Liver (tissue), 9 donors: Measurements from ENCODE around the gene PRR13. TPM values are rescaled to one million over a fixed set of nuclear protein-coding genes. Genes with fewer than 3 reads are reported as not detected.

ENCODE experiments used
- DNase-seq: peaks from one replicate; pipeline ENCODE4 v3.0.0-alpha.2; 2017; ENCODE audit warnings: low spot score
- H3K27ac ChIP-seq, 2 donors: one replicate each; pipeline ENCODE4 v1.7.0; 2013; ENCODE audit warnings: inconsistent platforms in 2 of 2, low read length in 2 of 2, control low read depth in 1 of 2, low read depth in 1 of 2, mild to moderate bottlenecking in 1 of 2
- H3K27me3 ChIP-seq, 4 donors: one replicate each; pipeline versions ENCODE4 v1.6.1 to v1.7.0; 2013; ENCODE audit warnings: low read length in 3 of 4, inconsistent platforms in 1 of 4, mild to moderate bottlenecking in 1 of 4, moderate library complexity in 1 of 4; ENCODE audit not compliant: control insufficient read depth in 4 of 4, insufficient read depth in 4 of 4
- H3K36me3 ChIP-seq, 4 donors: one replicate each; pipeline versions ENCODE4 v1.6.1 to v1.7.0; 2013; ENCODE audit warnings: low read length in 3 of 4, mild to moderate bottlenecking in 3 of 4, low read depth in 1 of 4, moderate library complexity in 1 of 4; ENCODE audit not compliant: control insufficient read depth in 4 of 4, insufficient read depth in 3 of 4
- H3K4me1 ChIP-seq, 4 donors: one replicate each; pipeline versions ENCODE4 v1.6.1 to v1.7.0; 2013; ENCODE audit warnings: low read length in 3 of 4, mild to moderate bottlenecking in 3 of 4, moderate library complexity in 1 of 4; ENCODE audit not compliant: control insufficient read depth in 4 of 4, insufficient read depth in 4 of 4
- H3K4me3 ChIP-seq, 3 donors: one replicate each; pipeline versions ENCODE4 v1.6.1 to v1.7.0; 2013; ENCODE audit warnings: low read length in 3 of 3, control low read depth in 1 of 3, low read depth in 1 of 3, mild to moderate bottlenecking in 1 of 3
- H3K9ac ChIP-seq, 2 donors: one replicate each; pipeline ENCODE4 v1.7.0; 2013; ENCODE audit warnings: low read length in 2 of 2, mild to moderate bottlenecking in 2 of 2, moderate library complexity in 2 of 2, control low read depth in 1 of 2, low read depth in 1 of 2
- H3K9me3 ChIP-seq, 4 donors: one replicate each; pipeline versions ENCODE4 v1.6.1 to v1.7.0; 2013; ENCODE audit warnings: low read length in 3 of 4; ENCODE audit not compliant: control insufficient read depth in 4 of 4
- ATF3 ChIP-seq: IDR thresholded peaks from 2 replicates; pipeline ENCODE4 v1.6.1; 2016; ENCODE audit warnings: antibody characterized with exemption
- CTCF ChIP-seq: fragments of 150-350 bp; IDR thresholded peaks from 2 replicates; pipeline ENCODE4 v1.5.1; 2017; ENCODE audit warnings: improper control_type of control experiment, low read depth, low read length; ENCODE audit not compliant: missing input control
- EGR1 ChIP-seq, 2 donors: IDR thresholded peaks; 2 replicates each; pipeline ENCODE4 v1.6.1; 2016 to 2018; ENCODE audit warnings: antibody characterized with exemption in 2 of 2, low read depth in 2 of 2
- FOXA2 ChIP-seq: IDR thresholded peaks from 2 replicates; pipeline ENCODE4 v1.6.1; 2016; ENCODE audit warnings: antibody characterized with exemption
- GABPA ChIP-seq, 2 donors: IDR thresholded peaks in 1 of 2; conservative IDR thresholded peaks in 1 of 2; 2 replicates each; pipeline ENCODE4 v1.6.1; 2016; ENCODE audit warnings: antibody characterized with exemption in 2 of 2, mild to moderate bottlenecking in 1 of 2, moderate library complexity in 1 of 2
- HNF4A ChIP-seq, 2 donors: conservative IDR thresholded peaks; 2 replicates each; pipeline ENCODE4 v1.6.1; 2016; ENCODE audit warnings: antibody characterized with exemption in 2 of 2, mild to moderate bottlenecking in 2 of 2
- HNF4G ChIP-seq: IDR thresholded peaks from 2 replicates; pipeline ENCODE4 v1.6.1; 2016; ENCODE audit warnings: antibody characterized with exemption
- JUND ChIP-seq, 2 donors: IDR thresholded peaks; 2 replicates each; pipeline ENCODE4 v1.6.1; 2016; ENCODE audit warnings: antibody characterized with exemption in 2 of 2
- MAX ChIP-seq: IDR thresholded peaks from 2 replicates; pipeline ENCODE4 v1.6.1; 2016; ENCODE audit warnings: antibody characterized with exemption
- NR2F2 ChIP-seq: IDR thresholded peaks from 2 replicates; pipeline ENCODE4 v1.6.1; 2016; ENCODE audit warnings: antibody characterized with exemption
- RAD21 ChIP-seq, 2 donors: IDR thresholded peaks; 2 replicates each; pipeline ENCODE4 v1.6.1; 2016; ENCODE audit warnings: antibody characterized with exemption in 2 of 2, mild to moderate bottlenecking in 2 of 2
- REST ChIP-seq: IDR thresholded peaks from 2 replicates; pipeline ENCODE4 v1.6.1; 2016; ENCODE audit warnings: antibody characterized with exemption, mild to moderate bottlenecking
- RXRA ChIP-seq, 2 donors: IDR thresholded peaks; 2 replicates each; pipeline ENCODE4 v1.6.1; 2017 to 2018; ENCODE audit warnings: antibody characterized with exemption in 2 of 2, mild to moderate bottlenecking in 1 of 2
- SP1 ChIP-seq: IDR thresholded peaks from 2 replicates; pipeline ENCODE4 v1.6.1; 2018; ENCODE audit warnings: antibody characterized with exemption, mild to moderate bottlenecking
- TAF1 ChIP-seq: conservative IDR thresholded peaks from 2 replicates; pipeline ENCODE4 v1.6.1; 2016; ENCODE audit warnings: antibody characterized with exemption, mild to moderate bottlenecking
- YY1 ChIP-seq: IDR thresholded peaks from 2 replicates; pipeline ENCODE4 v1.6.1; 2016; ENCODE audit warnings: antibody characterized with exemption, mild to moderate bottlenecking
- ZBTB33 ChIP-seq: IDR thresholded peaks from 2 replicates; pipeline ENCODE4 v1.6.1; 2016; ENCODE audit warnings: antibody characterized with exemption
- WGBS: extraction: QIAGEN DNeasy Blood & Tissue Kit; methylation state at CpG from one replicate; pipeline ENCODE4 v1.1.7; 2013; 5-methylcytosine and 5-hydroxymethylcytosine counted together
- polyA plus RNA-seq, 2 donors: library from polyadenylated mRNA; stranded (reverse) in 1 of 2; unstranded in 1 of 2; fragments of 200-250 nt in 1 of 2; fragments of >200 nt in 1 of 2; fragmentation: Nextera tagmentation in 1 of 2; extraction: Ambion mirVana in 1 of 2; gene quantifications; one replicate each; pipeline versions ENCODE4 v1.2.1 to v1.2.3, GENCODE V29; 2013 to 2015
- total RNA-seq, 2 donors: library from RNA; depleted of rRNA; stranded (reverse); fragments of >200 nt; gene quantifications; one replicate each; pipeline ENCODE4 v1.2.3, GENCODE V29; 2014
- donor health status: healthy.
- donor health status: healthy.
- donor health status: healthy.
- donor health status: healthy.
- donor health status: healthy.

PRR13 gene
- total and polyA plus RNA-seq, 4 donors: 18.2 to 107 (median 61.3) TPM

- Histone ChIP-seq H3K27me3 (no peaks in the 10 kb centered on the region), H3K4me1 (peaks cover 0 to 14% (median 10%) of the 10 kb centered on the region in 4 donors), H3K27ac (no peak overlapping the region), H3K4me3 (no peak overlapping the region), H3K9me3 (no peaks in the 10 kb centered on the region), H3K36me3 (peaks cover 37 to 97% (median 94%) of the 10 kb centered on the region in 4 donors), H3K9ac (no peak overlapping the region)
- TF ChIP-seq HNF4G (no peak), NR2F2 (no peak), FOXA2 (no peak), EGR1 (IDR thresholded peaks at IDR 0.05; ENCODE audit: low read depth in 2 of 2) (no peak), TAF1 (no peak), SP1 (no peak), CTCF (no peak), YY1 (no peak), GABPA (IDR thresholded peaks at IDR 0.05 in 1 of 2, conservative IDR thresholded peaks at IDR 0.05 in 1 of 2) (no peak), RAD21 (IDR thresholded peaks at IDR 0.05) (no peak), JUND (IDR thresholded peaks at IDR 0.05) (no peak), HNF4A (conservative IDR thresholded peaks at IDR 0.05) (no peak), ATF3 (no peak), RXRA (IDR thresholded peaks at IDR 0.05) (no peak), MAX (no peak), REST (no peak)
- DNase-seq: no peak
- 74% methylated on average over 4 of the region's 4 CpGs for WGBS
These were observed 17.6 kb downstream of the PRR13 start for GRCh38 chr12:53459097-53459496.

GRCh38 chr12:53461059-53461458, 19.5 kb downstream of the PRR13 start:
- WGBS: 80% methylated on average over 3 of the region's 3 CpGs
- peaks cover 37 to 97% (median 92%) of the 10 kb centered on the region in 4 donors for H3K36me3 ChIP-seq
- no peak overlapping the region for H3K27ac ChIP-seq
- H3K27me3 ChIP-seq: no peaks in the 10 kb centered on the region
- H3K9ac ChIP-seq: no peak overlapping the region
- no peaks in the 10 kb centered on the region for H3K9me3 ChIP-seq
- peaks cover 0 to 6% (median 6%) of the 10 kb centered on the region in 4 donors for H3K4me1 ChIP-seq
- no peak overlapping the region for H3K4me3 ChIP-seq
- no peak for DNase-seq
- TF ChIP-seq ATF3 (no peak), ZBTB33 (no peak), REST (no peak), EGR1 (IDR thresholded peaks at IDR 0.05; ENCODE audit: low read depth in 2 of 2) (no peak), RXRA (IDR thresholded peaks at IDR 0.05) (peak in 1 of 2 donors; percentile 8)
